Heart left ventricle (tissue), 13 donors: ENCODE results near the gene NRDC.

Experiments
- POLR2A ChIP-seq, 2 donors: fragments of 450-650 bp; IDR thresholded peaks; one replicate each; pipeline ENCODE4 v1.6.1; 2017; ENCODE audit warnings: antibody characterized with exemption in 2 of 2, mild to moderate bottlenecking in 2 of 2, moderate library complexity in 2 of 2
- TF ChIP-seq, protein P1 (sequence below), 12 donors: fragments of 200-600 bp; sonication (generic) in 4 of 12; IDR thresholded peaks; one replicate each; pipeline versions ENCODE4 v1.5.0 to v1.8.0; 2018 to 2022; ENCODE audit warnings: antibody characterized with exemption in 12 of 12, mild to moderate bottlenecking in 5 of 12
- donor health status: ischemic (EF 13 %, LVEDD 7.1; RV severe dilation, severe dysfunction).
- donor health status: DM: no; HTN: yes; CAD: no.
- donor health status: DM: no; HTN: no; CAD: no.
- donor health status: ischemic (EF 25% LVEDD 6.9; RV normal size, moderate dysfunction).
- donor health status: ischemic (EF 25% LVEDD 5.7; RV mildly dilated, moderate dysfunction).
- donor health status: ischemic (EF 35%, LVEDD 5.7; RV mildly dilated, moderate dysfunction).
- donor health status: nonischemic (EF 11% LVEDD 7.7; RV severe dilation, severe dysfunction).
- donor health status: DM: yes; HTN: yes; CAD: no.
- donor health status: PGD.
- donor health status: ischemic (EF 29% LVEDD 5.4; RV normal size, mild dysfunction).
- donor health status: nonischemic (EF 23%, LVEDD 6.1; RV moderate dilation, normal function).

DNA sequence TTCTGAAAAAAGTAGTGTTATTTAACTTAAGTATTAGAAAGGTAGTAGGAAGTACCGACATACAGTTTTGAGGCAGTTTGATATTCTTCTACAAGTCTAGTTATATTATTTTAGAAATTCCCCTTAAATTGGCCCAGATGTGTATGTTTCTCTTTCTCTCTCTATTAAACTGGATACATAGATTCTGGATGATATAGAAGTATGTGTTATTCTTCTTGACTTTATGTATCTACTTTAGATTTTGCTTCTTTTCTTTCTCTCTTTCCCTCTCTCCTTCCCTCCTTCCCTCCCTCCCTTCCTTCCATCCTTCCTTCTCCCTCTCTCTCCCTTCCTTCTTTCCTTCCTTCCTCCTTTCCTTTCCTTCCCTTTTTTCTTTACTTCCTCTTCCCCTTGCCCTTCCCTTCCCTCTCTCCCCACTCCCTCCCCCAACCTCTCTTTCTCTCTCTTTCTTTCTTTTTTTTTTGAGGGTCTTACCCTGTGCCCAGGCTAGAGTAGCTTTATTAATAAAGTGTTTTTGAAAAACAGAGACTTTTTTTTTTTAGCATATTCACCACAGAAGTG lies 137.3 kb downstream of the NRDC start:
- no peak for TF ChIP-seq POLR2A (IDR thresholded peaks at IDR 0.05)
- TF ChIP-seq, protein P1, sequence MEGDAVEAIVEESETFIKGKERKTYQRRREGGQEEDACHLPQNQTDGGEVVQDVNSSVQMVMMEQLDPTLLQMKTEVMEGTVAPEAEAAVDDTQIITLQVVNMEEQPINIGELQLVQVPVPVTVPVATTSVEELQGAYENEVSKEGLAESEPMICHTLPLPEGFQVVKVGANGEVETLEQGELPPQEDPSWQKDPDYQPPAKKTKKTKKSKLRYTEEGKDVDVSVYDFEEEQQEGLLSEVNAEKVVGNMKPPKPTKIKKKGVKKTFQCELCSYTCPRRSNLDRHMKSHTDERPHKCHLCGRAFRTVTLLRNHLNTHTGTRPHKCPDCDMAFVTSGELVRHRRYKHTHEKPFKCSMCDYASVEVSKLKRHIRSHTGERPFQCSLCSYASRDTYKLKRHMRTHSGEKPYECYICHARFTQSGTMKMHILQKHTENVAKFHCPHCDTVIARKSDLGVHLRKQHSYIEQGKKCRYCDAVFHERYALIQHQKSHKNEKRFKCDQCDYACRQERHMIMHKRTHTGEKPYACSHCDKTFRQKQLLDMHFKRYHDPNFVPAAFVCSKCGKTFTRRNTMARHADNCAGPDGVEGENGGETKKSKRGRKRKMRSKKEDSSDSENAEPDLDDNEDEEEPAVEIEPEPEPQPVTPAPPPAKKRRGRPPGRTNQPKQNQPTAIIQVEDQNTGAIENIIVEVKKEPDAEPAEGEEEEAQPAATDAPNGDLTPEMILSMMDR (IDR thresholded peaks at IDR 0.05) = no peak
